Heart right ventricle (tissue), 16 donors: ENCODE measurements around the gene HIVEP3. TPM values are rescaled to one million over a fixed set of nuclear protein-coding genes. Genes with fewer than 3 reads are reported as not detected.

Experiments used
- ATAC-seq, 8 donors: fragments of 200-7000 bp; cut with Tn5 transposase; one replicate each; pipeline ENCODE4 v1.9.1; 2020; ENCODE audit warnings: mild to moderate bottlenecking in 8 of 8, moderate library complexity in 8 of 8, moderate number of reproducible peaks in 1 of 8
- DNase-seq, 2 donors: peaks; one replicate each; pipeline ENCODE4 v3.0.0-alpha.2; 2020
- H3K27ac ChIP-seq, 10 donors: fragments of 200-600 bp; sonication (generic) in 2 of 10; one replicate each; pipeline versions ENCODE4 v1.5.0 to v1.8.0; 2020 to 2022; ENCODE audit warnings: mild to moderate bottlenecking in 3 of 10
- H3K27me3 ChIP-seq, 7 donors: fragments of 200-600 bp; one replicate each; pipeline ENCODE4 v1.8.0; 2021 to 2022; ENCODE audit warnings: mild to moderate bottlenecking in 2 of 7
- H3K36me3 ChIP-seq, 9 donors: fragments of 200-600 bp; sonication (generic) in 1 of 9; one replicate each; pipeline versions ENCODE4 v1.5.0 to v1.8.0; 2020 to 2022; ENCODE audit warnings: mild to moderate bottlenecking in 2 of 9
- H3K4me1 ChIP-seq, 9 donors: fragments of 200-600 bp; sonication (generic) in 1 of 9; one replicate each; pipeline versions ENCODE4 v1.5.0 to v1.8.0; 2020 to 2022; ENCODE audit warnings: mild to moderate bottlenecking in 4 of 9
- H3K4me3 ChIP-seq, 10 donors: fragments of 200-600 bp; sonication (generic) in 2 of 10; one replicate each; pipeline versions ENCODE4 v1.5.0 to v1.8.0; 2020 to 2022; ENCODE audit warnings: mild to moderate bottlenecking in 7 of 10, moderate library complexity in 2 of 10
- H3K9me3 ChIP-seq, 11 donors: fragments of 200-600 bp in 10 of 11; sonication (generic) in 2 of 11; one replicate each; pipeline versions ENCODE4 v1.5.0 to v1.8.0; 2013 to 2022; ENCODE audit warnings: mild to moderate bottlenecking in 2 of 11, control low read depth in 1 of 11, moderate library complexity in 1 of 11
- CTCF ChIP-seq, 9 donors: fragments of 200-600 bp; sonication (generic) in 2 of 9; IDR thresholded peaks; one replicate each; pipeline versions ENCODE4 v1.5.0 to v1.8.0; 2021 to 2022; ENCODE audit warnings: antibody characterized with exemption in 9 of 9, mild to moderate bottlenecking in 5 of 9, moderate library complexity in 1 of 9
- WGBS, 2 donors: extraction: QIAGEN DNeasy Blood & Tissue Kit; methylation state at CpG; one replicate each; pipeline ENCODE4 v1.1.7; 2013; ENCODE audit warnings: inconsistent platforms in 1 of 2; 5-methylcytosine and 5-hydroxymethylcytosine counted together
- intact Hi-C, 10 donors: fragments of 100-400 bp; cut with DNase I; formaldehyde crosslinking; loops; one replicate each; pipeline versions ENCODE4 v1.11.1 to v1.14.2; 2022
- polyA plus RNA-seq, 2 donors: library from polyadenylated mRNA; stranded (reverse); fragments of 200-250 nt; gene quantifications; one replicate each; pipeline ENCODE4 v1.2.3, GENCODE V29; 2013
- total RNA-seq, 10 donors: library from RNA; stranded (reverse); fragmentation: NEBNext Ultra II Directional in 3 of 10; extraction: Animal tissue kit (Norgen Biotek cat#: 25700) in 3 of 10; gene quantifications; one replicate each; pipeline versions ENCODE4 v1.2.1 to v1.2.4, GENCODE V29; 2021 to 2023
- donor health status: Arrhythmogenic right ventricular cardiomyopathy.
- donor health status: ischemic (EF 13 %, LVEDD 7.1; RV severe dilation, severe dysfunction).
- donor health status: healthy with polysubstance abuse.
- donor health status: DM: no; HTN: yes; CAD: no.
- donor health status: DM: no; HTN: no; CAD: no.
- donor health status: ischemic (EF 25% LVEDD 6.9; RV normal size, moderate dysfunction).
- donor health status: ischemic (EF 25% LVEDD 5.7; RV mildly dilated, moderate dysfunction).
- donor health status: healthy.
- donor health status: DM: yes; HTN: yes; CAD: no.
- donor health status: Ischemic cardiomyopathy.
- donor health status: ischemic (EF 35%, LVEDD 5.7; RV mildly dilated, moderate dysfunction).
- donor health status: nonischemic (EF 11% LVEDD 7.7; RV severe dilation, severe dysfunction).
- donor health status: DM: yes; HTN: yes; CAD: no.
- donor health status: PGD.
- donor health status: ischemic (EF 29% LVEDD 5.4; RV normal size, mild dysfunction).
- donor health status: nonischemic (EF 23%, LVEDD 6.1; RV moderate dilation, normal function).

The HIVEP3 gene
- total and polyA plus RNA-seq, 12 donors: 2.6 to 7.5 (median 5.2) TPM

GRCh38 chr1:41789661-41790330, 128.9 kb downstream of the HIVEP3 start:
- no peak for TF ChIP-seq CTCF (IDR thresholded peaks at IDR 0.05)
- Histone ChIP-seq H3K9me3 (no peaks in the 10 kb centered on the region), H3K4me1 (peaks cover 0 to 28% (median 0%) of the 10 kb centered on the region in 9 donors), H3K27me3 (no peaks in the 10 kb centered on the region), H3K27ac (no peak overlapping the region), H3K36me3 (no peaks in the 10 kb centered on the region), H3K4me3 (no peak overlapping the region)
- intact Hi-C loops: loop anchor here in 4 of 10 donors (5.0 to 10.0 kb wide), 2 partner anchors 215 to 217 kb away; no protein-coding TSS in a partner anchor
- no peak for ATAC-seq
- DNase-seq: no peak
- WGBS, 2 donors: 80 to 83% methylated on average over 3 of the region's 3 CpGs

GRCh38 chr1:41788427-41788826, 130.3 kb downstream of the HIVEP3 start:
- intact Hi-C loops: loop anchor here in 1 of 10 donors (10.0 kb wide), 1 partner anchor 214 kb away; no protein-coding TSS in a partner anchor
- ATAC-seq (no peak), DNase-seq (no peak)
- no peak overlapping the region for H3K27ac ChIP-seq
- 82 to 87% methylated on average over 3 of the region's 3 CpGs for WGBS, 2 donors
- TF ChIP-seq CTCF (IDR thresholded peaks at IDR 0.05): no peak
- no peaks in the 10 kb centered on the region for H3K27me3 ChIP-seq
- H3K9me3 ChIP-seq: no peaks in the 10 kb centered on the region
- H3K4me1 ChIP-seq: peaks cover 0 to 42% (median 0%) of the 10 kb centered on the region in 9 donors
- no peak overlapping the region for H3K4me3 ChIP-seq
- H3K36me3 ChIP-seq: no peaks in the 10 kb centered on the region

GRCh38 chr1:41784531-41785274, 134.0 kb downstream of the HIVEP3 start:
- 79 to 85% methylated on average over 3 of the region's 3 CpGs for WGBS, 2 donors
- TF ChIP-seq CTCF (IDR thresholded peaks at IDR 0.05): no peak
- no peak for ATAC-seq
- H3K27ac ChIP-seq: no peak overlapping the region
- H3K36me3 ChIP-seq: no peaks in the 10 kb centered on the region
- DNase-seq: no peak
- H3K27me3 ChIP-seq: no peaks in the 10 kb centered on the region
- intact Hi-C loops: loop anchor here in 2 of 10 donors (5.0 to 10.0 kb wide), 2 partner anchors 210 to 212 kb away; no protein-coding TSS in a partner anchor
- no peaks in the 10 kb centered on the region for H3K9me3 ChIP-seq
- H3K4me1 ChIP-seq: peaks cover 0 to 26% (median 0%) of the 10 kb centered on the region in 9 donors
- no peak overlapping the region for H3K4me3 ChIP-seq

GRCh38 chr1:41783189-41783639, 135.5 kb downstream of the HIVEP3 start:
- WGBS, 2 donors: 77 to 82% methylated on average over 11 of the region's 11 CpGs

More at GRCh38 chr1:41783189-41783639, 135.5 kb downstream of the HIVEP3 start:
- Histone ChIP-seq H3K4me1 (peaks cover 0 to 24% (median 0%) of the 10 kb centered on the region in 9 donors), H3K4me3 (no peak overlapping the region), H3K27ac (no peak overlapping the region), H3K36me3 (no peaks in the 10 kb centered on the region), H3K9me3 (no peaks in the 10 kb centered on the region), H3K27me3 (no peaks in the 10 kb centered on the region)
- DNase-seq (no peak), ATAC-seq (no peak)
- intact Hi-C loops: loop anchor here in 2 of 10 donors (5.0 to 10.0 kb wide), 2 partner anchors 208 to 211 kb away; no protein-coding TSS in a partner anchor
- TF ChIP-seq CTCF (IDR thresholded peaks at IDR 0.05): no peak
